Naive B cell (primary cell): ENCODE measurements around the gene THSD4. TPM values are rescaled to one million over a fixed set of nuclear protein-coding genes. Genes with fewer than 3 reads are reported as not detected.
A peak's percentile ranks its signal among the peaks of the same experiment; 100 is the strongest.

Source experiments
- ATAC-seq, 2 donors: fragments of 150-1000 bp; cut with Tn5 transposase; 2 replicates each; pipeline ENCODE4 v1.10.0; 2021; ENCODE audit warnings: low read depth in 2 of 2, mild to moderate bottlenecking in 2 of 2, moderate library complexity in 2 of 2
- DNase-seq: peaks from one replicate; pipeline ENCODE4 v3.0.0; 2022
- H3K27ac Mint-ChIP-seq, 6 donors: one replicate each; pipeline ENCODE4 v1.8.0; 2020 to 2022; ENCODE audit warnings: mild to moderate bottlenecking in 6 of 6, mixed read lengths in 6 of 6, moderate library complexity in 5 of 6, inconsistent platforms in 2 of 6
- H3K27me3 Mint-ChIP-seq, 3 donors: one replicate each; pipeline ENCODE4 v1.8.0; 2021 to 2022; ENCODE audit warnings: mixed read lengths in 3 of 3, mild to moderate bottlenecking in 1 of 3
- H3K36me3 Mint-ChIP-seq, 2 donors: one replicate each; pipeline ENCODE4 v1.8.0; 2020 to 2022; ENCODE audit warnings: mixed read lengths in 2 of 2, inconsistent platforms in 1 of 2, mild to moderate bottlenecking in 1 of 2
- H3K4me1 Mint-ChIP-seq, 3 donors: one replicate each; pipeline ENCODE4 v1.8.0; 2020 to 2022; ENCODE audit warnings: mixed read lengths in 3 of 3, inconsistent platforms in 1 of 3, mild to moderate bottlenecking in 1 of 3, moderate library complexity in 1 of 3
- H3K4me3 Mint-ChIP-seq, 8 donors: one replicate each; pipeline ENCODE4 v1.8.0; 2020 to 2022; ENCODE audit warnings: mild to moderate bottlenecking in 8 of 8, mixed read lengths in 8 of 8, moderate library complexity in 8 of 8, inconsistent platforms in 2 of 8
- H3K9me3 Mint-ChIP-seq, 7 donors: one replicate each; pipeline ENCODE4 v1.8.0; 2020 to 2022; ENCODE audit warnings: mixed read lengths in 7 of 7, mild to moderate bottlenecking in 5 of 7, inconsistent platforms in 2 of 7, moderate library complexity in 1 of 7
- polyA plus RNA-seq, 6 donors: library from polyadenylated mRNA; unstranded; fragments of 300-500 nt; fragmentation: Illumina TruSeq; gene quantifications; one replicate each; pipeline ENCODE4 v1.2.3, GENCODE V29; 2021; ENCODE audit warnings: low read depth in 6 of 6

THSD4 gene
- polyA plus RNA-seq, 6 donors from 2014 or later = not detected

GRCh38 chr15:71489570-71489969 lies 374.3 kb downstream of the THSD4 start:
- Mint-ChIP-seq H3K27me3 (peaks cover 0 to 8% (median 7%) of the 10 kb centered on the region in 3 donors), H3K36me3 (no peaks in the 10 kb centered on the region), H3K9me3 (peaks cover 0 to 19% (median 4%) of the 10 kb centered on the region in 7 donors), H3K27ac (no peak overlapping the region), H3K4me3 (no peak overlapping the region), H3K4me1 (no peaks in the 10 kb centered on the region)
- ATAC-seq (no peak), DNase-seq (no peak)

GRCh38 chr15:71493526-71493925 lies 378.3 kb downstream of the THSD4 start:
- DNase-seq (no peak), ATAC-seq (no peak)
- no peak overlapping the region for H3K27ac Mint-ChIP-seq
- peaks cover 0 to 7% (median 7%) of the 10 kb centered on the region in 3 donors for H3K27me3 Mint-ChIP-seq
- H3K9me3 Mint-ChIP-seq = peaks cover 0 to 11% (median 0%) of the 10 kb centered on the region in 7 donors
- H3K36me3 Mint-ChIP-seq = no peaks in the 10 kb centered on the region
- H3K4me1 Mint-ChIP-seq = no peaks in the 10 kb centered on the region
- H3K4me3 Mint-ChIP-seq = no peak overlapping the region

GRCh38 chr15:71494563-71495397 lies 379.5 kb downstream of the THSD4 start:
- Mint-ChIP-seq H3K27me3 (peaks cover 4 to 6% (median 5%) of the 10 kb centered on the region in 3 donors), H3K4me3 (no peak overlapping the region), H3K4me1 (no peaks in the 10 kb centered on the region), H3K9me3 (peaks cover 0 to 5% (median 0%) of the 10 kb centered on the region in 7 donors), H3K36me3 (no peaks in the 10 kb centered on the region), H3K27ac (no peak overlapping the region)
- no peak for ATAC-seq
- no peak for DNase-seq

DNA sequence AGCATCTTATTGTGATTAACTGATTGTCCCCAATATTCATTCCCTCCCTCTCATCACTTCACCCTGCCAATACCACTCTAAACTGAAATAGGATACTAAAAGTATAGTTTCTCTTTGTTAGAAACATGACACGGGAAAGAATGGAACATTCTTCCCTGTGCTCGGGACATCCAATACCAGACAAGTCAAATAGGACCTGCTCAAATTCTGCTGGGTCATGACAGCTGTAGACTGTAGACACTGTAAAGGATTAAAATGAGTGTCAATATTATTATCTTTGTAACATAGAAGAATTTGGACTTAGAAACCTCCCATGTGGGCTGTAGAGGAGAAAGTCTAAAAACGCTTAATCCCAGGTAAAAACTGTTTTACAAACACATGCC lies 380.1 kb downstream of the THSD4 start:
- H3K36me3 Mint-ChIP-seq = no peaks in the 10 kb centered on the region
- no peaks in the 10 kb centered on the region for H3K4me1 Mint-ChIP-seq
- peaks cover 0 to 10% (median 4%) of the 10 kb centered on the region in 7 donors for H3K9me3 Mint-ChIP-seq
- H3K4me3 Mint-ChIP-seq = no peak overlapping the region
- peaks cover 4 to 6% (median 5%) of the 10 kb centered on the region in 3 donors for H3K27me3 Mint-ChIP-seq
- DNase-seq = no peak
- no peak for ATAC-seq
- H3K27ac Mint-ChIP-seq = no peak overlapping the region

DNA sequence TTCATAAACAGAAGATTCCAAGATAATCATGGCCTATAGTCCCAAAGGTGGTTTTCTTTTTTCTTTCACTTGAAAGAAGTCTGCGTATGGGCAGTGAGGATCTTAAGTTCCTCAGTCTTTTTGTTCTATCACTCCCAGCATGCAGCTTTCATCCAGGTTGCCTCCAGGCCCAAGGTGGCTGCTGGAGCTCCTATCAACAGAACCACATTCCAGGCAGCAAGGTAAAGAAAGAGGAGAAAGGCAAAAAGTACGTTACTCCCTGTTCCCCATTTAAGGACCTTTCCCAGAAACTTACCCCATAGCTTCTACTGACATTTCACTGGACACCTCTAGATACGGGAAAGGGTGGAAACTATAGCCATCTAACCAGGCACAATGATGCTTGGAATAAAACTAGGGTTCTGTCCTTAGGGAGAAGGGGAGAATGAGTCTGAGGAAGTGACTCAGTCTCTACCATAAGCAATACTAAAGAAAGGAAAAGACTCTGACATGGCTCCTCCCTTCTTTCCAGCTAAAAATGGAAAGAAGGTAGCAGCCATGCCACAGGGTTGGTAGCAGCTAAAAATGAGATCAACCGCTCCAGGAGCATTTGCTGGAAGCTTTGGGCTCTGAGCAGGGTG lies 381.2 kb downstream of the THSD4 start:
- peaks cover 0 to 12% (median 7%) of the 10 kb centered on the region in 7 donors for H3K9me3 Mint-ChIP-seq
- DNase-seq = no peak
- no peak overlapping the region for H3K27ac Mint-ChIP-seq
- ATAC-seq = no peak
- no peak overlapping the region for H3K4me3 Mint-ChIP-seq
- H3K4me1 Mint-ChIP-seq = no peaks in the 10 kb centered on the region
- peaks cover 4 to 6% (median 5%) of the 10 kb centered on the region in 3 donors for H3K27me3 Mint-ChIP-seq
- no peaks in the 10 kb centered on the region for H3K36me3 Mint-ChIP-seq

GRCh38 chr15:71501344-71502076 lies 386.2 kb downstream of the THSD4 start:
- Mint-ChIP-seq H3K27me3 (peaks cover 0 to 16% (median 14%) of the 10 kb centered on the region in 3 donors), H3K36me3 (no peaks in the 10 kb centered on the region), H3K27ac (no peak overlapping the region), H3K9me3 (peaks cover 0 to 15% (median 7%) of the 10 kb centered on the region in 7 donors), H3K4me1 (no peaks in the 10 kb centered on the region), H3K4me3 (no peak overlapping the region)
- DNase-seq = no peak
- no peak for ATAC-seq

GRCh38 chr15:71502077-71502432 lies 386.8 kb downstream of the THSD4 start:
- Mint-ChIP-seq H3K27ac (no peak overlapping the region), H3K36me3 (no peaks in the 10 kb centered on the region), H3K27me3 (peaks cover 0 to 16% (median 14%) of the 10 kb centered on the region in 3 donors), H3K9me3 (peaks cover 0 to 15% (median 7%) of the 10 kb centered on the region in 7 donors), H3K4me3 (no peak overlapping the region), H3K4me1 (no peaks in the 10 kb centered on the region)
- DNase-seq (no peak), ATAC-seq (no peak)

DNA sequence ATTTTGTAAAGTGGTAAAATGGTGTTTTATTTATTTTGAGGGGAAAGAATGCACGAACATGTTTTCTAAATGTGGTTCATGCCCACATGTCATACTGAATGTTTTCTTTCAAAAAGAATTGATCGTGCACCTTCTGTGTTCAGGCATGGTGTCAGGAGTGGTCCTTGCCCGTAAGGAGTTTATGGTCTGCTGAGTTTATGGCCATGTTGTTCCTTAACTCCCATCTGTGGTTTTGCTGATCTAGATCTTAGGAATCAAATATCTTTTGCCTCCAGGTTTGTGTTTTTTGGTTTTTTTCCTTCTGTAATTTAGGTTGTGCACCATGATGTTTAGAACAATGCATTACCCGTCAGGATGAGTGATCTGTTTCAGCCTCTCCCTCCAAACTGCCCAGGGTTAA lies 390.7 kb downstream of the THSD4 start:
- no peak for DNase-seq
- Mint-ChIP-seq H3K9me3 (peaks cover 0 to 8% (median 2%) of the 10 kb centered on the region in 7 donors), H3K4me3 (no peak overlapping the region), H3K27ac (no peak overlapping the region), H3K27me3 (peaks cover 4 to 16% (median 14%) of the 10 kb centered on the region in 3 donors), H3K36me3 (no peaks in the 10 kb centered on the region), H3K4me1 (no peaks in the 10 kb centered on the region)
- ATAC-seq = no peak

- peaks cover 4 to 16% (median 11%) of the 10 kb centered on the region in 3 donors for H3K27me3 Mint-ChIP-seq
- ATAC-seq (no peak), DNase-seq (no peak)
- no peak overlapping the region for H3K4me3 Mint-ChIP-seq
- H3K27ac Mint-ChIP-seq = peak overlapping the region in 1 of 6 donors; percentile 23
- peaks cover 0 to 8% (median 0%) of the 10 kb centered on the region in 7 donors for H3K9me3 Mint-ChIP-seq
- no peaks in the 10 kb centered on the region for H3K36me3 Mint-ChIP-seq
- no peaks in the 10 kb centered on the region for H3K4me1 Mint-ChIP-seq
Measured at GRCh38 chr15:71506946-71507345, 391.7 kb downstream of the THSD4 start.

GRCh38 chr15:71508081-71508682 lies 392.9 kb downstream of the THSD4 start:
- Mint-ChIP-seq H3K4me1 (no peaks in the 10 kb centered on the region), H3K4me3 (no peak overlapping the region), H3K36me3 (no peaks in the 10 kb centered on the region), H3K27ac (no peak overlapping the region), H3K9me3 (peaks cover 0 to 8% (median 0%) of the 10 kb centered on the region in 7 donors), H3K27me3 (peaks cover 4 to 12% (median 8%) of the 10 kb centered on the region in 3 donors)
- ATAC-seq (no peak), DNase-seq (no peak)

GRCh38 chr15:71509139-71509538 lies 393.9 kb downstream of the THSD4 start:
- peaks cover 0 to 8% (median 0%) of the 10 kb centered on the region in 7 donors for H3K9me3 Mint-ChIP-seq
- no peak for DNase-seq
- ATAC-seq = no peak
- H3K4me1 Mint-ChIP-seq = no peaks in the 10 kb centered on the region
- H3K27ac Mint-ChIP-seq = no peak overlapping the region
- peaks cover 6 to 14% (median 8%) of the 10 kb centered on the region in 3 donors for H3K27me3 Mint-ChIP-seq
- no peaks in the 10 kb centered on the region for H3K36me3 Mint-ChIP-seq
- H3K4me3 Mint-ChIP-seq = no peak overlapping the region

GRCh38 chr15:71510763-71511162 lies 395.5 kb downstream of the THSD4 start:
- H3K9me3 Mint-ChIP-seq = peaks cover 0 to 8% (median 0%) of the 10 kb centered on the region in 7 donors
- peaks cover 6 to 15% (median 8%) of the 10 kb centered on the region in 3 donors for H3K27me3 Mint-ChIP-seq
- no peaks in the 10 kb centered on the region for H3K4me1 Mint-ChIP-seq
- no peak for ATAC-seq
- no peak overlapping the region for H3K4me3 Mint-ChIP-seq
- H3K36me3 Mint-ChIP-seq = no peaks in the 10 kb centered on the region
- DNase-seq = no peak
- H3K27ac Mint-ChIP-seq = no peak overlapping the region
